ENCODE measurements around the gene SYT11. TPM values are rescaled to one million over a fixed set of nuclear protein-coding genes. Genes with fewer than 3 reads are reported as not detected.

SYT11 gene
- polyA plus RNA-seq, 2 of the 4 experiments (the other 2 are of a cell fraction), result 2.5 to 2.8 TPM

DNA sequence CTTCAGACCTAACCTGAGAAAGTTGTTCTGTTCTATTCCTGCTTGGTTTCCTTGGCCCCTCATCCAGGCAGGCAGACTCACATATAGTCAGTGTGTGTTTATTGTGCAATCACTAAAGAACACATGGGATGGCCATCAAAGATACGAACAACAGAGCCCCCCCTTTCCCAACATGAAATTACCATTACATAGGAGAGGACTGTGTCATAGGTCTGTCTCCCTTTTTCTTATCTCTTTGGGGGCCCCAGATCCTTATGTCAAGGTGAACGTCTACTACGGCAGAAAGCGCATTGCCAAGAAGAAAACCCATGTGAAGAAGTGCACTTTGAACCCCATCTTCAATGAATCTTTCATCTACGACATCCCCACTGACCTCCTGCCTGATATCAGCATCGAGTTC lies 21.6 kb downstream of the SYT11 start:
- Histone ChIP-seq H3K4me2 (no peak overlapping the region), H3K4me1 (no peaks in the 10 kb centered on the region), H3K9me3 (no peaks in the 10 kb centered on the region), H3K27ac (no peak overlapping the region), H3K4me3 (no peak overlapping the region)
- ChIA-PET CTCF (no interaction called here), POLR2A (no interaction called here)
- FAIRE-seq (no peak), DNase-seq (ENCODE audit: low read depth in 1 of 2, low spot score in 1 of 2) (no peak), ATAC-seq (no peak)
- WGBS (ENCODE audit: missing lambda C conversion rate), result 67% methylated on average over 6 of the region's 6 CpGs
- no peak for TF ChIP-seq HOXA7 (CRISPR knock-in tag; IDR thresholded peaks at IDR 0.05)
- 0 out of 4 replicates have a peak, but pooled peaks of 1 of the 2 experiments have one; percentile 13 for TF ChIP-seq CEBPB (IDR thresholded peaks at IDR 0.05)

DNA sequence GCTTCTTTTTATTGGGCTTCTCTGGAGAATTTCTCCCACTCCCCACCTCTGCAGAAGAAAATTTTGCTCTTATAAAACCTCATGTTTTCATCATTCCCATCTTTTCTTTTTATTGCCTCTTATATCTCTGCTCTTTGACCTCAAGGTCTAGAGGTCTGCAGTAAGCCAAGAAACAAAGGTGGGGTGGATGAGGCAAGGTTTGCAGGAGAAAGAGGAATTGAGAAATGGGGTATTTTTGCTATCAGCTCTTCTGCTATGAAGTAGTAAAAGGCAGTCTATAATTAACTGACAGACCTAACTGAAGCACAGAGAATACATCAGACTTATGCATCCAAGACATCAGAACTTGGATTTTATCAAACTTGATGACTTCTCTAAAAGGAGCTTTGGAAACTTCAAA lies 22.9 kb downstream of the SYT11 start:
- H3K4me3 ChIP-seq, result no peak overlapping the region
- CTCF ChIA-PET, result interaction anchor here (0.9 to 1.4 kb wide), 3 partner anchors 8 to 17 kb away, joined by 3 to 4 read pairs (median 3); no protein-coding TSS in a partner anchor

DNA sequence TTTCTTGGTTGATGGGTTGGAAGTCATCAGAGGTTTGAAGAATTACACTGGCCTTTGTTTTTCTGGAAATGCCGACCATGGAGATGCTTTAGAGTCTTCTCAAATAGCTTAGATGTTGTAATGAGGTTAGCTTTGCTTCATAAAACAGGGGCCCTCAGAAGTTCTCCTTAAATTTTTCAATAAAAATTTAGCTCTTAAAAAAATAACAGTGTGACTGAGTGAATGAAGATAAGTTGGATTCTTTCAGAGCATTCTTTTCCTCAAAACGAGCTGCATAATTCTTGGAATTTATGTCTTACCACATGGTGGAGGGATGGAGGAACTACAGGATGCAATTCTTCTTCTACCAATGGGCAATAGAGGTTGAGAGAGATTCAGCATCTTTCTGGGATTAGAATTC lies 23.4 kb downstream of the SYT11 start:
- Histone ChIP-seq H3K9me3 (no peaks in the 10 kb centered on the region), H3K4me1 (no peaks in the 10 kb centered on the region), H3K4me2 (no peak overlapping the region), H3K27ac (no peak overlapping the region), H3K4me3 (no peak overlapping the region)
- ChIA-PET CTCF (interaction anchor here (0.9 to 1.4 kb wide), 3 partner anchors 8 to 16 kb away, joined by 3 to 4 read pairs (median 3); no protein-coding TSS in a partner anchor), POLR2A (interaction anchor here (1.0 kb wide), 1 partner anchor 28 kb away, joined by 3 read pairs; the partner anchor contains the start of gene RIT1)
- DNase-seq (ENCODE audit: low read depth in 1 of 2, low spot score in 1 of 2) (no peak), FAIRE-seq (no peak), ATAC-seq (no peak; a peak in 1 of 6 replicates)
- TF ChIP-seq TP53 (CRISPR knock-in tag; IDR thresholded peaks at IDR 0.05) (no peak), PHF8 (IDR thresholded peaks at IDR 0.05; ENCODE audit: borderline replicate concordance, low read depth) (no peak), CHD4 (IDR thresholded peaks at IDR 0.05; ENCODE audit: borderline replicate concordance) (no peak), SREBF2 (IDR thresholded peaks at IDR 0.05) (no peak), EHF (CRISPR knock-in tag; IDR thresholded peaks at IDR 0.05) (no peak), ZFP36 (IDR thresholded peaks at IDR 0.05; ENCODE audit: borderline replicate concordance, partially characterized antibody) (no peak), RNF2 (IDR thresholded peaks at IDR 0.05; ENCODE audit: borderline replicate concordance, low read depth) (no peak)
- TF ChIP-seq, protein P1, sequence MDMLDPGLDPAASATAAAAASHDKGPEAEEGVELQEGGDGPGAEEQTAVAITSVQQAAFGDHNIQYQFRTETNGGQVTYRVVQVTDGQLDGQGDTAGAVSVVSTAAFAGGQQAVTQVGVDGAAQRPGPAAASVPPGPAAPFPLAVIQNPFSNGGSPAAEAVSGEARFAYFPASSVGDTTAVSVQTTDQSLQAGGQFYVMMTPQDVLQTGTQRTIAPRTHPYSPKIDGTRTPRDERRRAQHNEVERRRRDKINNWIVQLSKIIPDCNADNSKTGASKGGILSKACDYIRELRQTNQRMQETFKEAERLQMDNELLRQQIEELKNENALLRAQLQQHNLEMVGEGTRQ (IDR thresholded peaks at IDR 0.05), result no peak
- WGBS (ENCODE audit: missing lambda C conversion rate), result 48% methylated on average over 2 of the region's 2 CpGs

More for the DNA sequence above, 22.9 kb downstream of the SYT11 start:
- Histone ChIP-seq H3K9me3 (no peaks in the 10 kb centered on the region), H3K4me2 (no peak overlapping the region), H3K27ac (no peak overlapping the region), H3K4me1 (no peaks in the 10 kb centered on the region)
- ATAC-seq (no peak), FAIRE-seq (no peak), DNase-seq (ENCODE audit: low read depth in 1 of 2, low spot score in 1 of 2) (no peak)
- POLR2A ChIA-PET, result interaction anchor here (1.0 kb wide), 1 partner anchor 29 kb away, joined by 3 read pairs; the partner anchor contains the start of gene RIT1
- TF ChIP-seq, protein P1 (IDR thresholded peaks at IDR 0.05), result no peak
- no peak for TF ChIP-seq HEYL (CRISPR knock-in tag; IDR thresholded peaks at IDR 0.05)
- no peak for TF ChIP-seq CBX2 (IDR thresholded peaks at IDR 0.05; ENCODE audit: borderline replicate concordance, low read depth)
- TF ChIP-seq ESRRA (IDR thresholded peaks at IDR 0.05; ENCODE audit: borderline replicate concordance, low read length), result no peak
- no peak for TF ChIP-seq ZC3H11A (IDR thresholded peaks at IDR 0.05)
- no peak for TF ChIP-seq RARB (CRISPR knock-in tag; IDR thresholded peaks at IDR 0.05)
- no peak for TF ChIP-seq POLR2A (IDR thresholded peaks at IDR 0.05; ENCODE audit: low read length)
- no peak for TF ChIP-seq NPAS2 (CRISPR knock-in tag; IDR thresholded peaks at IDR 0.05; ENCODE audit: borderline replicate concordance)
- TF ChIP-seq, protein P2, sequence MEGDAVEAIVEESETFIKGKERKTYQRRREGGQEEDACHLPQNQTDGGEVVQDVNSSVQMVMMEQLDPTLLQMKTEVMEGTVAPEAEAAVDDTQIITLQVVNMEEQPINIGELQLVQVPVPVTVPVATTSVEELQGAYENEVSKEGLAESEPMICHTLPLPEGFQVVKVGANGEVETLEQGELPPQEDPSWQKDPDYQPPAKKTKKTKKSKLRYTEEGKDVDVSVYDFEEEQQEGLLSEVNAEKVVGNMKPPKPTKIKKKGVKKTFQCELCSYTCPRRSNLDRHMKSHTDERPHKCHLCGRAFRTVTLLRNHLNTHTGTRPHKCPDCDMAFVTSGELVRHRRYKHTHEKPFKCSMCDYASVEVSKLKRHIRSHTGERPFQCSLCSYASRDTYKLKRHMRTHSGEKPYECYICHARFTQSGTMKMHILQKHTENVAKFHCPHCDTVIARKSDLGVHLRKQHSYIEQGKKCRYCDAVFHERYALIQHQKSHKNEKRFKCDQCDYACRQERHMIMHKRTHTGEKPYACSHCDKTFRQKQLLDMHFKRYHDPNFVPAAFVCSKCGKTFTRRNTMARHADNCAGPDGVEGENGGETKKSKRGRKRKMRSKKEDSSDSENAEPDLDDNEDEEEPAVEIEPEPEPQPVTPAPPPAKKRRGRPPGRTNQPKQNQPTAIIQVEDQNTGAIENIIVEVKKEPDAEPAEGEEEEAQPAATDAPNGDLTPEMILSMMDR (IDR thresholded peaks at IDR 0.05), result no peak
- no peak for TF ChIP-seq CBX8 (IDR thresholded peaks at IDR 0.05)
- no peak for TF ChIP-seq RCOR1 (IDR thresholded peaks at IDR 0.05; ENCODE audit: low read depth, low read length)
- no peak for TF ChIP-seq CHD4 (IDR thresholded peaks at IDR 0.05; ENCODE audit: borderline replicate concordance)
- no peak for TF ChIP-seq TP53 (CRISPR knock-in tag; IDR thresholded peaks at IDR 0.05)
- TF ChIP-seq JUNB (IDR thresholded peaks at IDR 0.05), result no peak
- no peak for TF ChIP-seq TFCP2L1 (CRISPR knock-in tag; IDR thresholded peaks at IDR 0.05)
- TF ChIP-seq, protein P3, sequence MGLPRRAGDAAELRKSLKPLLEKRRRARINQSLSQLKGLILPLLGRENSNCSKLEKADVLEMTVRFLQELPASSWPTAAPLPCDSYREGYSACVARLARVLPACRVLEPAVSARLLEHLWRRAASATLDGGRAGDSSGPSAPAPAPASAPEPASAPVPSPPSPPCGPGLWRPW (IDR thresholded peaks at IDR 0.05), result no peak
- TF ChIP-seq HOXB13 (CRISPR knock-in tag; IDR thresholded peaks at IDR 0.05; ENCODE audit: low read depth), result no peak
- TF ChIP-seq CHD2 (IDR thresholded peaks at IDR 0.05; ENCODE audit: low read length, partially characterized antibody), result no peak
- TF ChIP-seq, protein P4, sequence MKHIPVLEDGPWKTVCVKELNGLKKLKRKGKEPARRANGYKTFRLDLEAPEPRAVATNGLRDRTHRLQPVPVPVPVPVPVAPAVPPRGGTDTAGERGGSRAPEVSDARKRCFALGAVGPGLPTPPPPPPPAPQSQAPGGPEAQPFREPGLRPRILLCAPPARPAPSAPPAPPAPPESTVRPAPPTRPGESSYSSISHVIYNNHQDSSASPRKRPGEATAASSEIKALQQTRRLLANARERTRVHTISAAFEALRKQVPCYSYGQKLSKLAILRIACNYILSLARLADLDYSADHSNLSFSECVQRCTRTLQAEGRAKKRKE (CRISPR knock-in tag; IDR thresholded peaks at IDR 0.05; ENCODE audit: low read depth), result no peak

All from A549 (cell line).